ENCODE results near the gene TNK1.
A peak's percentile ranks its signal among the peaks of the same experiment; 100 is the strongest.

Gene TNK1

GRCh38 chr17:7341842-7342241 is 39.0 kb upstream of the TNK1 start:
- TF ChIP-seq CTCF (conservative IDR thresholded peaks at IDR 0.05) = no peak
- H3K27ac ChIP-seq = no peak overlapping the region

GRCh38 chr17:7343250-7343649 is 37.6 kb upstream of the TNK1 start:
- H3K27ac ChIP-seq = no peak overlapping the region
- no peak for TF ChIP-seq CTCF (conservative IDR thresholded peaks at IDR 0.05)

GRCh38 chr17:7346761-7347614 is 33.9 kb upstream of the TNK1 start:
- no peak overlapping the region for H3K27ac ChIP-seq
- no peak for TF ChIP-seq CTCF (conservative IDR thresholded peaks at IDR 0.05)

- TF ChIP-seq CTCF (conservative IDR thresholded peaks at IDR 0.05) = no peak
- H3K27ac ChIP-seq = no peak overlapping the region
Observed at GRCh38 chr17:7347630-7348477, 33.0 kb upstream of the TNK1 start.

- TF ChIP-seq CTCF (conservative IDR thresholded peaks at IDR 0.05) = no peak
- no peak overlapping the region for H3K27ac ChIP-seq
Observed at GRCh38 chr17:7348478-7349242, 32.2 kb upstream of the TNK1 start.

- H3K27ac ChIP-seq = peak within 1 kb of the TSS; percentile 91
- peak; percentile 53 for TF ChIP-seq CTCF (conservative IDR thresholded peaks at IDR 0.05)
Observed at GRCh38 chr17:7351665-7352502, 29.0 kb upstream of the TNK1 start, which contains the start of gene KCTD11. KCTD11 (plus strand) TSS chr17:7352162.
